Stimulated activated CD4-positive, alpha-beta T cell treated with anti-CD3 and anti-CD28 coated beads, Interleukin-2, amount 100 ng/mL, for 48 hours (primary cell): ENCODE data around the gene TXNL4B.
A peak's percentile ranks its signal among the peaks of the same experiment; 100 is the strongest.
"Not testable (repeated sequence)": the region's sequence is repeated elsewhere in the genome, so short reads cannot be mapped to it uniquely, and the experiment has no call there.

Experiments used
- DNase-seq, 2 donors: peaks; one replicate each; pipeline ENCODE4 v3.0.0-alpha.2; 2020

The TXNL4B gene

GRCh38 chr16:72111657-72112451 is 18.4 kb upstream of the TXNL4B start:
- no peak for DNase-seq

- no peak for DNase-seq
These were observed 17.5 kb upstream of the TXNL4B start for GRCh38 chr16:72110662-72111615.

DNA sequence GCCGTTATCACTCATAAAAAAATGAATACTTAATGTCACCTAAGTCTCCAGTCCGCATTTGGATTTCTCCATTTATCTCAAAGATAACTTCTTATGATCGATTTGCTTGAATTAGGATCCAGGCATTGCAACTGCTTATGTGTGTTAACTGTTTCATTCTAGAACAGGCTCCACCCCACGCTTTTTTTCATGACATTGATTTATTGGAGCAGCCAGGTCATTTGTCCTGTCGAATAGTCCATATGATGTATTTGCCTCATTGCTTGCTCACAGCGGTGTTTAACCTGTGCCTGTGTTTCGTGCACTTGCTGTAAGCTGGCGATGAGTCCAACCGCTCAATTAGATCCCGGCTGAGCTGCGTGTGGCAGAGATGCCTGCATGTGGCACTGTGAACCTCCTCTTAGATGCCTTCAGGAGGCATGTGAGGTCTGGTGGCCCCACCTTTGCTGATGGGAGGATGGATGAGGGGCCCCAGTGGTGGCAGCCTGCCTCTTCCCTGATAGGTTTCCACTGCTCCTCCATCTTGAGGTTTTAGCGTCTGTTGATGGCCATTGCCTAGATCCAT is 16.6 kb upstream of the TXNL4B start:
- DNase-seq: no peak

- DNase-seq: no peak
These were observed 15.9 kb upstream of the TXNL4B start for GRCh38 chr16:72109300-72109699.

DNA sequence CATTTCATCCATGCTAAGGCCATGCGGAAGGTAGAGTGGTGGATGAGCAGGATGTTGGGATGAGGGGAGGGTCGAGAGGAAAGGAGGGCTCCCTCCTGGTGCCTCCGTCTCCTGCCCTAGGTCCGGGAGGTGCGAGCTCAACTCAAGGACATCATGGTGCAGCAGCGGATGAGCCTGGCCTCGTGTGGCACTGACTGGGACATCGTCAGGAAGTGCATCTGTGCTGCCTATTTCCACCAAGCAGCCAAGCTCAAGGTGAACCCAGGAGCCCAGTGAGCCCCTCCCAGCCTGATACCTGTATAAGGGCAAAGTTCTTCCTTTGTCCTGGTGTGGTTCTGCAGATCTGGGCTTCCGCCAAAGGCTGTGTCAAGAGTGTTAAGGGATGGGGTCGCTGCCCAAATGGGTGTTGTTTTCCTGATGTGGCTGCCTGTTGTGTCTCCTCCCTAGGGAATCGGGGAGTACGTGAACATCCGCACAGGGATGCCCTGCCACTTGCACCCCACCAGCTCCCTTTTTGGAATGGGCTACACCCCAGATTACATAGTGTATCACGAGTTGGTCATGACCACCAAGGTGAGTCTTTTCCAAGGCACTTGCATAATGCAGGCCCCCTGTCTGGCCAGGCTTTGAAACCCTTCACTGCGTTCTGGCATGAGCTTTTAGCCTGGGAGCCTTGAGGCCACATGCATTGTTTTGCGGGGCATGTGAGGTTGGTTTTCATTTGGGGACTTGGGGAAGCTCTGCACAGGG is 15.1 kb upstream of the TXNL4B start:
- DNase-seq: no peak

GRCh38 chr16:72107371-72107770 is 14.0 kb upstream of the TXNL4B start:
- DNase-seq: no peak

GRCh38 chr16:72105978-72106377 is 12.6 kb upstream of the TXNL4B start:
- no peak for DNase-seq

DNA sequence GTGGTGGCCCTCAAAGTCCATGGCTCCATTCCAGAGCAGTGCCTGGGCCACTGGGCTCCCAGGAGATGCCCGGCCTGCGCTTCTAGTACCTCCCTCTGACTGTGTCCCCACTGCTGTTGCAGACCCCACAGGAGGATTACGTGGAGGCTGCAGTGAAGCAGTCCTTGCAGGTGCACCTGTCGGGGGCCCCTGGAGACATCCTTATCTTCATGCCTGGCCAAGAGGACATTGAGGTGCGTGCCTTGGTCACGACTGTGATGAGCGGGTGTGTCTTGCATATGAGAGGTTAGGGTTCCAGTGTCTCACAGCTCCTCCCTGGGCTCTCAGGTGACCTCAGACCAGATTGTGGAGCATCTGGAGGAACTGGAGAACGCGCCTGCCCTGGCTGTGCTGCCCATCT is 11.5 kb upstream of the TXNL4B start:
- no peak for DNase-seq

DNA sequence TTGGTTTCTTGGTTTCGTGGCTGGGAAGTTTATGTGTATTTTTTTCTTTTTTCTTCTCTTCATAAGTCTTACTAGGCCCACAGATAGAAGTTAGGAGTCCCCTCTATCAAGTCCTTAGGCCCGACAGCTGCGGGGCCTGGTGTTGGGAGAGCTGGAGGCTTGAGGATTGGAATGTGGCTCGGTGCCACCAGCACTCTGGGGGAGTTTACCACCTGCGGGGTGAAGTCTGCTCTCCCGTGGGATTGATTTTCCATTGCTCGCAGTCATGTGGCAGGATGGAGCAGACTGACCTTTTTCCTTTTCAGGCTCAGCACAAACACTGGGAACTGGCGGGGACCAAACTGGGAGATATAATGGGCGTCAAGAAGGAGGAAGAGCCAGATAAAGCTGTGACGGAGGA is 7.8 kb upstream of the TXNL4B start:
- DNase-seq: no peak

DNA sequence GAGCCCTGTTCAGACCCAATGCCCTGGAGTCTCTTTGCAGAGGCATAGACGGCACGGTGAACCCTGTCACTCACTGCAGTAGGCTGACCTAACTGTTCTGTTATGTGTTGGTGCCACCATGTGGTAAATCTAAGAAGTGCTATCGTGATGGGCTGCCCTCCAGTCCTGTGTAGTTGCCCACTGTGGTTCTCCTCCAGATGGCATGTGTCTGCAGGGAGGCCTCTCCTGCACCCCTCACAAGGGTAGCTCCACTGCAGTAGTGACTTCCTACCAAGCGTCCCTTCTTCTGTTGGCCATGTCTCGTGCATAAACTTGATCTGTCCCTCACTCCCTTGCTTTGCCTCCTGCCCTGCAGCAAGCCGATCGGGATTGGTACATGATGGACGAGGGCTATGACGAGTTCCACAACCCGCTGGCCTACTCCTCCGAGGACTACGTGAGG is 6.0 kb upstream of the TXNL4B start:
- peak; percentile 24 to 33 for DNase-seq

- no peak for DNase-seq
These were observed 5.5 kb upstream of the TXNL4B start for GRCh38 chr16:72098936-72099335.

DNA sequence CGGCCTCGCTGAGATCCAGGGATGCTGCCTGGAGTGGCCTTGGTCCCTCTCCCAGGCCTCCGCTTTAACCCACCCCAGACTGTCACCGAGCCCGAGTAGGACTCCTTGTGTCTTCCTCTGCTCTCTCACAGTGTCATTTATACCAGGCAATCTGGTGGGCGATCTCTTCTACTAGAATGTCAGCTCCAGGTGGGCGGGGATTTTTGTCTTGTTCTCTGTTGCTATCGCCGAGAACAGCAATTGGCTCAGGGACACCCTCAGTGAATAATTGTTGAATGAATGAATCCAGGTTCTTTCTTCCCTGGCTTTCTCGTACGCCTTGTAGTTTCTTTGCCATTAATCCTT is 818 bp upstream of the TXNL4B start:
- peak; percentile 21 to 36 for DNase-seq

- DNase-seq: no peak
These were observed 480 bp downstream of the TXNL4B start for GRCh38 chr16:72092832-72093447.

GRCh38 chr16:72091217-72091616 is 2.2 kb downstream of the TXNL4B start:
- no peak for DNase-seq

GRCh38 chr16:72085002-72085401 is 8.4 kb downstream of the TXNL4B start:
- DNase-seq: no peak

DNA sequence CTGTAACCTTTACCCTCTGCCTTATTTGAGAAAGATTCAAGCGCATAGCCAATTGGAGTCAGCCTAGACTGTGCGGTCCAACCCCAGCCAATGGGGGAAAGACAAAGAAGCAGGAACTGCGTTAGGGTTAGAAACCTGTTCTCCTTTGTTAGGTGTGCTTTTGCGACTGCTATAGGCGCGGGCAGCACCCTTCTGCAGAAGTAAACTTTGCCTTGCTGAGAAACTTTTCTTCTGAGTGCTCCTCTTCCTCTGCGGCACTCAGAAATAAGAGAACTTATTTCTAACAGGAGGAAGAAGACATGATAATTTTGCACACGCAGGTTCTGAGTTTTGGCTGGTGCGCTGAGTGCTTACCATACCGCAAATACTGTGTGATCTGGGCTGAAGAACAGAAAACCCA is 9.0 kb downstream of the TXNL4B start:
- DNase-seq: no peak

GRCh38 chr16:72083778-72084404 is 9.5 kb downstream of the TXNL4B start:
- DNase-seq: no peak

DNA sequence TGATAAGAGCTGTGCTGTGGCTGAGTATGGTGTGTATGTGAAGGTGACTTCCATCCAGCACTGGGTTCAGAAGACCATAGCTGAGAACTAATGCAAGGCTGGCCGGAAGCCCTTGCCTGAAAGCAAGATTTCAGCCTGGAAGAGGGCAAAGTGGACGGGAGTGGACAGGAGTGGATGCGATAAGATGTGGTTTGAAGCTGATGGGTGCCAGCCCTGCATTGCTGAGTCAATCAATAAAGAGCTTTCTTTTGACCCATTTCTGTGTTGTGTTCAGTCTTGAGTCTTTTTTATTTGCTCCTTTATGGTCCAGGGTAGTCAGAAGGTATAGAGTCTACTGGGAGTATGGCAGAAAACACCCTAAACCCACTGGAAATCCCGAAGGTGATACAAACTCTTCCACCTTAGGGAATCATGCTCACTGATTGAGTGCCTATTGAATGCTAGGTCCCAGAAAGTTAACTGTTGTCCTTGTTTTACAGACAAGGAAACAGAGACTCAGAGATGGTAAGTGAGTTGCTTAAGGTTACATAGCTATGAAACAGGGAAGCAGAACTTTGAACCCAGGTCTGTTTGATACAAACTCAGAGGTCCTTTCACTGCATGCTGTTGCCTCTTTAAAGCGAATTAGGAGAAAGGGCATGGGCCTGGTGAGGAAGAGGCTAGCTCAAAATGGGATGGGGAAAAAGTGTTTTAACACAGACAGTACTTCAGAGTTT is 16.3 kb downstream of the TXNL4B start:
- not testable (repeated sequence) for DNase-seq

- DNase-seq: not testable (repeated sequence)
These were observed 18.4 kb downstream of the TXNL4B start for GRCh38 chr16:72075067-72075466.

DNA sequence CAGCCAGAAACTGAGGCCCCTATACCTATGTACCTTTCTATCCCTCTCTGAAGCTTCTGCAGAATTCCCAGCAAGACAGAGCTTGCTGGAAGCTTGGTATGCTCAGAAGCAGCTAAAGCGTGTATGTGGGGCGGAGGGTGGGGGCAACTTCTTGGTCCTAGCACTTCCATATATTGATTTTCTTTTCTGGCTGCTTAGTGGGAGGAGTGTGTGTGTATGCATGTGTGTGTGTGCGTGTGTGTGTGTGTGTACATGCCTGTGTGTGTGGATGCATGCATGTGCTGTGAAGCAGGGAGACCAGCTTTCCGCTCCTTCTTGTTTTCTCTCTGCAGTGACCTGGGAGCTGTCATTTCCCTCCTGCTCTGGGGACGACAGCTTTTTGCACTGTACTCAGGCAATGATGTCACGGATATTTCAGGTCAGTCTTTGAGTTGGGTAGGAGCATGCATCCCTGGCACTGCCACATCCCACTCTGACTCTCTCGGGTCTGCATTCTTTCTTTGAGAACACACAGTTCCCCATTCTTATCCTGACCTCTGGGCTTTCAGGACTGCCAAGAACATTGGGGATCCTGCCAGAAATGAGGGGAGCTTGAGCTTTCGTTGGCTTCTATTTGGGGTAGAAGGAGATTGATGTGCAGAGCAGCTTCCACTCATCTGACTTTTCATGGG is 19.7 kb downstream of the TXNL4B start:
- no peak for DNase-seq
